Measurements from ENCODE around the gene NEDD4L.
A peak's percentile ranks its signal among the peaks of the same experiment; 100 is the strongest.
"Not testable (repeated sequence)": the region's sequence is repeated elsewhere in the genome, so short reads cannot be mapped to it uniquely, and the experiment has no call there.

NEDD4L gene

DNA sequence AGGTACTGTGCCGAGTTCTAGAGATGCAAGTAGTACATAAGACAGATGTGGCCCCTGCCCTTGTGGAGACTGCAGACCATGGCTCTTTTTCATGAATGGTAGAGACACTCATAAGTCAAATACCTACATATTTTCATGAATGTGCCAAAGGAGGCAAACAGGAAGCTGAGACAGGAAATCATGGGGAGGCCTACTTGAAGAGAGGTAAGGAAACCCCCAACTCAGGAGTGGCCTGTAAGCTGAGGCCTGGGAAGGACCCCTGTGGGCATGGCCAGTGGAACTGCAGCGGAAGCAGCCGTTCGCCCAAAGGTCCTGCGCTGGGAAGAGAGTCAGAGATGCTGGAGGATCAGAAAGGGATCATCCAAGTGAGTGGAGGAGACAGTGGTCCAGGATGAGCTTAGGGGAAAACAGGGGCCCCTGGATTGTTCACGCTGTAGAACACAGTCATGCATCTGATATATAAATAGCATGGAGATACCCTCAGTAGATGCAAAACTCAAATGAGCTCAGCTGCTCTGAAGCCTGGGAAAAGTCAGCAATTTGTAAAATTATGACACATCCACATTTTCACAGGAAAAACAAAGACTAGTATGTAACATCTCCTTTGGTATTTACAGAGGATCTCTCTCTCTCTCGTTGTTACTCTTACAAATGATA lies 228.9 kb downstream of the NEDD4L start:
- DNase-seq = no peak

DNA sequence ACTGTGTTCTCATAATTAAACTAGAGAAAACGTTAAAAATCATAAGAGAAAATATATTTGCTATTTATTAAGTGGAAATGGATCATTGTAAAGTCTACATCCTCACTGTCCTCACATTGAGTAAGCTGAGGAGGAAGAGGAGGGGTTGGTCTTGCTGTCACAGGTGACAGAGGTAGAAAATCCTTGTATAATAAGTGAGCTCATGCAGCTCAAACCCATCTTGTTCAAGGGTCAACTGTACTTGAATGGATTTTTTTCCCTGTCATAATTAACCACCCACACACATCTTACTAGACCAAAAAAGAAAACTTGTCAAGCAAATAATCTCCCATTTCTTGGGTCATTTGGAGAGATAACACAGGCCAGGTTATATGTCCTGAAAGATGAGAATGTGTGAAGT lies 231.2 kb downstream of the NEDD4L start:
- no peak for DNase-seq

DNA sequence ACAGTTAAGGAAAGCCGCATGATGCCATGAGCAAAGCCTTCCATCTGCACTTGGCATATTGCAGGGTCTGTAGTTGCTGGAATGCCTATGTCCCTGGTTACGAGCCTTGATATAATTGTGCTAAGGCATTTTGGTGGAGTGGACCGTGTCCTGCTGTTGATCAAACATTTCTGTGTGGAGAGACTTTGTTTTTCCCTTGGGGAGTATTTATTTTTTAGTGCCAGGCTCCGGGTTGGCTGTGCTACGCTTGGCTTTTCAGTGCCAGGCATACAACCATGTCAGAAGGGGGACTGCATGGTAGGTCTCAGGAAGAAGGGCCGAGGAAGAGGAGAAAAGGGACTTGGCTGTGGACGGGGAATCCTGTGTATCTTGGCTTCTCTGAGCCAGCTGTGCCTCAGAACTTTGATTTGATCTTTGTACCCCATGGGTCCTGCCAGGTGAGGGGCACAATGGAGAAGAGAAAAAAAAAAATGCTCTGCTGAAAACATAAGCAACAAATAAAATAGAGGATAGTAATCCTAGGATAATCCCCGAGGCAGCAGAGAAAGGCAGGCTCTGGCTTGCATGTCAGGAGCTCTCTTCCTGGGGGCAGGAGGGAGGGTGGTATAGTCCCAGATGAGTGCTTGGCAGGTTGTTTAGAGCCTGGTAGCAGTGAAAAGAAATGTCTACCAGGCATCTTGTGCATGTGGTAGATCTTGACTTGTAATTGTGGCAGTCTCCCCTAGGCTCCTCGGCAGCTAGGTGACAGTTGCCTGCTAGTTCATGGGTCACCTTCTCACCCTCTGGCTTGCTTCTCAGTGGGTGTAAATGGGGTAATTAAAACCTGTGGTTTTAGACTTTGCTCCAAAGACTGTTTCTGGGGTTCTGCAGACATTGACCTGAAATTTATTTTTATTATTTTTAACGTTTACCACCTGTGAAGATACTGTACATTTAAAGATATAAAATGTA lies 233.0 kb downstream of the NEDD4L start:
- no peak for DNase-seq

DNA sequence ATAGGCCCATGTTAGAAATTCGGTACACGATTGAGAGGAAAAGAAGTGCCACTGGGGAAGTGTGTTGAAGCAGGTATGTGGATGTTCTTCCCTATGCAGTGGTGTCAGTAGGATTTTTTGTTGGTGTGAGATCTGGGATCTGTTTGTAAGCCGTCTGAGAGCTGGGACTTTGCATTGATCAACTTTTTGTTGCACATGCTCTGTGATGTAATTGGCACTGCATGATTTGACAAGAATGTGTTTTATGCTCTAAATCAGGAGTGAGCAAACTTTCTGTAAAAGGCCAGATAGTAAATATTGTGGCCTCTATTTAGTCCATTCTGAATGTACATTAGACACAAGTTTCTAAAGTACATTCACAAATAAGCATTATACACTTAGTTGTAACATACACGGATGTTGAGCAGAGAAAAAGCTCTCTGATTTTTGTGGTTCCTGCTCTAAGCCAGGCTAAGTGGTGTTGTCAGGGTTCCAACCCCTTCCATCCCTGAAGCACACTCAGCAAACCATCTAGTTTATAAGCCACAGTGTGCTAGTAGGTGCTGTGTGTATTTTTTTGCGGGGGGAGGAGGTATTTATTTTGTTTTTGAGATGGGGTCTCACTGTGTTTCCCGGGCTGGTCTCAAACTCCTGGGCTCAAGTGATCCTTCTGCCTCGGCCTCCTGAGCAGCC lies 235.6 kb downstream of the NEDD4L start:
- DNase-seq = no peak

DNA sequence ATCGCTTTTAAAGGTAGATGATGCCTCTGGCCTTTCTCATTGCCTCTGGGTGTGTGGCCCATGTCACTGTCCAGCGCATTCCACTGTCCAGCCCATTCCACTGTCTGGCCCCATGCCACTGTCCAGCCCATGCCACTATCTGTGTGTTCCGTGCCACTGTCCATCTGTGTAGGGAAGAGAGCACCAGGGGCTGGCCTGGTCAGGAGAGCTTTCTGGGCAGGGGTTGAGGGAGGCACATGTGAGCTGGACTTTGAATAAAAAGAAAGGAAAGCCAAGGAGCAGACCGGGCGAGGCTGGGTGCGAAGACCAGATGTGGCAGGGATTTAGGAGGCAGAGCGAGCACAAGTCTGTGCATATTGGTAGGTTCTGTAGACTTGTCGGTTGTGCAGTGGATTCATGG lies 236.2 kb downstream of the NEDD4L start:
- DNase-seq = no peak

DNA sequence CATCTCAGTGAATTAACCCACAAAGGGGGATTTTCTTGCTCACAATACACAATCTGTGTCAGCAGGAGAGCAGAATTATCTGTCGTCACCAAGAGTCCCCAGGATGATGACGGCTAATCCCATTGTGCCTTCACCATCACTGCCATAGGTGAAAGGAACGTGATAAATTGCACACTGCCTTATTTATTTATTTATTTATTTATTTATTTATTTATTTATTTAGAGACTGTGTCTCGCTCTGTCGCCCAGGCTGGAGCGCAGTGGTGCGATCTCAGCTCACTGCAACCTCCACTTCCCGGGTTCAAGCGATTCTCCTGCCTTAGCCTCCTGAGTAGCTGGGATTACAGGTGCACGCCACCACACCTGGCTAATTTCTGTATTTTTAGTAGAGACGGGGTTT lies 238.8 kb downstream of the NEDD4L start:
- DNase-seq = not testable (repeated sequence)

DNA sequence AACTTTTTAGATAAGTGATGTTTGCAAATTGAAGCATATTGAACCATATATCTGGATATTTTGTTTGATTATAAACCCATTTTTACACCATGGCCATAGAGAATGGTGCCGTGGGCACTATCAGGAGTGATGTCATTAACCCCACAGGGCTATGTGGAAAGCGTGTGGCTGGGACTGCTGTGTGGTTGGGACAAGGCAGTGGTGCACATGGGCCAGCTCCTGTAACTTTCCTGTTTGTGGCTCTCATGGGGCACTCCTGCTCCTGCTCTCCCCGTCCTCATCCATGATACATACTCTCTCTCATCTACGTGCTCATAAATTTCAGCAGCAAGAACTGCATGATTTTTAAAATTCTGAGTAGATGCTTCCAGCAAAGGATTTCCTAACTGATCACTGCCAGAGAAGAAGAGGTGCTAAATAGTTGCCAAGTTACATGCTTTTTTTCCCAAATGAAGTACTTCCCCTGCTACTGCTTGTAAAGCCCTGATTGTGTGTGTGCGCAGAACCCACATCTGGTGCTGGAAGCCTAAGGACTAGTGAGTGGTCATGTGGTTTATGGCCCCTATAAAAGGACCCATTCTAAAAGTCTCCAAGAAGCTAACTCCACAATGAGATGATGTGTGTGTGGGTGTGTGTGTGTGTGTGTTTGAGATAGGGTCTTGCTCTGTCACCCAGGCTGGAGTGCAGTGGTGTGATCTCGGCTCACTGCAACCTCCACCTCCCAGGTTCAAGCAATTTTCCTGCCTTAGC lies 240.8 kb downstream of the NEDD4L start:
- no peak for DNase-seq

DNA sequence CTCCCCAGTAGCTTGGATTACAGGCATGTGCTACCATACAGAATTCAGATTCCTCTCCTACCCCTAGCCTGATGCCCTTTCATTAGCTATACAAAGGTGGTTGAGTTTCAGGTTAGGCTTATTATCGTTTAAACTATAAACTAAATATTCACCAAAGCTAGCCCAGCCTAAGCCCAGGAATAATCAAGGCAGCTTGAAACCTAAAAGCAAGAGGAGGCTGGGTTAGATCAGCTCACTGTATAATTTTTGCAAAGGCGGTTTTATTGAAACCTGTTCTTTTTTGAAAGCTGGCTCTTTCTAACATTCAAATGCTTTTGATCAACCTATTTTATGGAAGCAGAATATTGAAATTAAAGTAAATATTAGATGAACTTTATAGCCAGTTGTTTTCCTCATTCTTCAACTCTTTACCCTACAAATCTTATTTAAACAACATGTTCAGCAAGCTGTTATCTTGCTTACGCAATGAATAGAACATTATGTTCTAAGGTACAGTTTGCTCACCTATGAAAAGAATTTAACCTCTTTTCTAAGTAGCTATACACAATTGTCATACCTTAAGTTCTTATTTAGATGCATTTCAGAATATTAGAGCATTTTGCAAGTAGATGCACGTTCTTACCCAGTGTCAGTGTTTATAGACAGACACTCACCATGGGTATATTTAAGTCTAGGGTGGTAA lies 241.6 kb downstream of the NEDD4L start:
- no peak for DNase-seq

DNA sequence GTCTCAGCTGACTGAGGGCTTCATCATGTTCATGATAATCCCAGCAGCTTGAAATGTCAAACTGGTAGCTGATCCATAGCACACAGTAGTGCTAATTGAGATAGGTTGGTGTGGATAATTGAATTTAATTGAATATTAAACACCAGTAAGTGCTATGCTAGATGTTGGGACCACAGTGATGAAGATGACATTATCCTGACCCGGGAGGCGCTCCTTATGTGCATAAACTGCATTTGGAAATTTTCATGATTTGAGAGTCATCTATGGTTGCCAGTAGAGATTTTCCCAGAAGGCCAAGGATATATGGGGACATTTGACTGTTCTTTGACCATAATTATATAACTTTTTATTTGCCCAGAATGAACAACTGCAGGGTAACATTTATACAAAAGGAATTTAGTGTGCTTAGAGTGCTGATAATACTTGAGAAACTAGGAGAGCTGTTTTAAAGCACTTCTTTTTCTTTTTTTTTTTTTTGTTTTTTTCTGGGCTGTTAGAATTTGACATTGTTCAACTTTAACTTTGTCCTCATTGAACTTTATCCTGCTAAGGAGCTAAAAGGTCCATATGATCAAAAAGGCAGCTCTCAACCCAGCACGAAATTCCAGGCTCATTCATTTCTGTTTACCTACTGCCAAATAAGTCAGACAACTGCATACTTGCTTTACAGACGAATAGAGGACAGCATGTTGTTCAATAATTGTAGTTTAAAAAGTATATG lies 242.8 kb downstream of the NEDD4L start:
- no peak for DNase-seq

DNA sequence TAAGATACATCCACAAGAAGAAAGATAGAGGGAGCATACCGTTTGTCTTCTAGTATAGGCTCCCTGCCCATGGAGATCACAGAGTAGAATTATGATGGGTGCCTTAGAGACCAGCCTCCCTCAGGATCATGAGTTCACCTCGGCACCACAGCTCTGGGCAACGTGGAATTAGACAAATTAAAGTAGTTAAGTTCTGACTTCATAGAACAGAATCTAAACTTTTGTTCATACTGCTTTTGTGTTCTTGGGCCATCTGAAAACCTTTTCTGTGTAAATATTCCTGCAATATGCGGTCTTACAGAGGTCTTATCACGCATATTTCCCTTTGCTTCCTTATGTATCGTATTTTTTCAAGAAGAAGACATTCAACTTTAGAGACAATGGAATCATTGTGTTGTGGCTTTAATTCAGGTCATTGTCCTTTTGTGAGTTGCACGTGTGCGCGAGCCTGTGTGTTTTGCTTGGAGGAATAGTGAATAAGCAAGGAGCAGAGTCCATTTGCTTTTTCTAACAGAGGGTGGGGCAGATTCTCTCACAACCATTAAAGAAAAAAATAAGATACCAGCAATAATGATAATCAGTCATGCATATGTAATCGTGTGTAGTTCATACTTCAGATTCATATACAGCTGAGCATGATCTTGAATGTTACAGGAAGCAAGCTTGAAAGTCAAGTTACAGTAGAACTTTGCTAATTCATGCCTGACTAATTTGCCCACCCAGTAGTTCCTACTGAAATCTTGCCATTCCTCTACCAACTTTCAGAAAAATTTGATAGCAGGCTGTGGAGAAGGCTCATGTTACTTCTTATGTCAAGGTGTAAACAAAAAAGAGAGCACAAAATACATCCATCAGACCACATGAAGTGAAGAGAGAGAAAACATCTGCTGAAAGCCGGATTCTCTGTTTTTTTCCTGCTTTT lies 243.6 kb downstream of the NEDD4L start:
- DNase-seq = no peak

DNA sequence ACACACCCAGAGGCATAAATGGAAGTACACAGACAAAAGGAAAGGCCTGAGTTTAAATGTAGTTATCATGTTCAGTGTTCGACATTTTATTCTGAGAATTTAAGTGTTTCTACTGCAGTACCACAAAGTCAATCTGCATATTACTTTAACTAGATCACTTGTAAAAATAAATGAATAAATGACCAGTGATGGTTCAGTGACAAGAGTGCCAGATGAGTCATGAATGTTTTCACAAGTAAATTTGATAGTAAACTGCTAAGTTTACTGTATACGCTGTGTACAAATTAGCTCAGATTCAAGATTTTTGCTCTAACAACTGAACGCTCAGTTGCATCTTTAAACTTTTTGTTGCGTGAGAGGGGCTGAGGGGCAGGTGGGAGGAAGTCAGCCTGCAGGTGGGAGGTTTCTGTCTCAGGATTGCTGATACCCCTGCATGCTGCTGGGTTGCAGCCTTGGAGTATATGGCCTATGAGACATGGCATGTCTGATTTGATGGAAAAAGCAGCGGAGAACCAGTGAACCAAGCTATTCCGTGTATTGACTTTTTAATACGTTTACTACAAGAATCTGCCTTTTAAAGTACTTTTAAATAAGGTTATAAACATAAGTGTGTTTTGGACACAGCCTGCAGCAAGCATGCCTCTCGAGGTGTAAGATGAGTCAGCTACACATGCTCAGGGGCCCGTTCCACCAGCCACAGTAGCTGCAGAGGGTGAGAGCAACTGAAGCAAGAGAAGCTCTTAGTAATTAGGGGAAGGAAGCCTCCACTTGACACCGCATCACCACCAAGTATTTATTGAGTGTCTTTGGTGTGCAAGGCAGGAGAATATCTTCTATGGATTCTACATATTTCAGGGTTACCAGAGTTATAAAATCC lies 245.1 kb downstream of the NEDD4L start:
- DNase-seq = peak; percentile 6

DNA sequence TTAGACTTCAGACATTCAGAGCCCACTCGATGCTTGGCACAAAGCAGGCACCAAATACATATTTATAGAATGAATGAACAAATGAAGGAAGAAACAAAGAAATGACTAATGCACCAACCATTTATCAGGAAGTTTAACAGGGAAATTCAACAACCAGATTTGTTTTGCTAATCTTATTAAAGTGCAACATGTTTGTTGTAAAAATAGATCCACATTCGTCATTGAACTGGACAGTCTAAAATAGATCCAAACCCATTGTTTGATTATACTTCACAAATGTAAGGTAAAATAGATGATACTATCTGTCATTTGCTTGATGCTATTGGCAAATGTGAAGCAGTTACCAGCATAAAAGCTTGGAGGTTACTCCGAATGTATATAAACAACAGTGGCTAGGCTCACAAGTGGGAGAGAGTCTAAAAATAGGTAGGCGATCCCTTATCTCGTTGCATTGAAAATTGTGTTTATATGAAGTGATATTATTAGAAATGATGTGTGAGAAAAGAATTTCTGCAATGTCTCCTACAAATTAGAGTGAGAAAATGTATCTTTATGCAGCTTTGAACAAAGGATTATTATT lies 246.2 kb downstream of the NEDD4L start:
- no peak for DNase-seq

DNA sequence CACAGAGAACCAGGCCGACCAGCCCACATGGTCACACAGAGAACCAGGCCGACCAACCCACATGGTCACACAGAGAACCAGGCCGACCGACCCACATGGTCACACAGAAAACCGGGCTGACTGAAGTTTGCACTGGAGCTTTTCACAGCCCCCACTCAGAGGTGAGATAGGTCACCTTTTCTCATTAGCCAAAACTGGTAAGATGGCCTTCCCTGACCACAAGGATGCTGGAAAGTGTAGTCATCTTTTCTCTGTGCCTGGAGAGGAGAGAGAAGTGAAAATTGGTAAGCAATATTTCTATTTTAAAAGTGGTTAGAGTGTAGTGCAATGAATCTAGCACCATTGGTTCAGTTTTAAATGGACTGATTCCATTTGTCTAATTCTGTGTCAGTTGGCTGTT lies 247.1 kb downstream of the NEDD4L start:
- no peak for DNase-seq

DNA sequence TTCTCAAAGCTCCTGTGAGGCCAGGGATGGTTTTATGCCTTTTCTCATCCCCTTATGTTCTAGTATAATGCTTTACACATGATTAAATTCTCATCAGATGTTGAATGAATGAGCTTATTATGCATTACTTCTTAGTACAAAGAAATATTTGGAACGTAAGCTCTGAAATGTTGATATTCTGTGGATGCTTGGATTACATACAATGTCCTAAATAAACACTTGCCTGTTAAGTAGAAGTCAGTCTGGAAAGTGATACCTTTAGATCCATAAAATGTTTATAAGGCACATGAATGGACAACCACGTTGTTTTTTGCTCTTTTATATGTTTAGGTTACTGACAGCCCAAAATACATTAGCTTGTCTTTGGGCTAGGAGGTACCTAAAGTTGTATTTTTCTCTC lies 248.6 kb downstream of the NEDD4L start:
- no peak for DNase-seq

DNA sequence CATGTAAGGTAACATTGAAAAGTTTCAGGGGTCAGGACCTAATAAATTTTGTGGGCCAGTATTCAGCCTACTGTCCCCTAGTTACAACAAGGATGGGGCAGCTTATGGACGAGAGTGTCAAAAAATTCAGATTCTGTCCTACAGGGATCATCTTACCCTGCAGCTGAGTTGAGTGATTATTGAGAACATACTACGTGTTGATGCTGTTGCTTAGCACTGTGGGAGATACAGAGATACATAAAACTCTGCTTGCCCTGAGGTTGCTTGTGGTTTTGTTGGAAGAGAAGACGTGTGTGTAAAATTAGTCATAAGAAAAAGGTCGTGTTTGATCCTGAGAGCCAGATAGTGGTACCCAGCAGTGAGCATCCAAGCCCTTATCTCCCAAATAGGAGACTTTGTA lies 253.2 kb downstream of the NEDD4L start:
- DNase-seq = no peak

DNA sequence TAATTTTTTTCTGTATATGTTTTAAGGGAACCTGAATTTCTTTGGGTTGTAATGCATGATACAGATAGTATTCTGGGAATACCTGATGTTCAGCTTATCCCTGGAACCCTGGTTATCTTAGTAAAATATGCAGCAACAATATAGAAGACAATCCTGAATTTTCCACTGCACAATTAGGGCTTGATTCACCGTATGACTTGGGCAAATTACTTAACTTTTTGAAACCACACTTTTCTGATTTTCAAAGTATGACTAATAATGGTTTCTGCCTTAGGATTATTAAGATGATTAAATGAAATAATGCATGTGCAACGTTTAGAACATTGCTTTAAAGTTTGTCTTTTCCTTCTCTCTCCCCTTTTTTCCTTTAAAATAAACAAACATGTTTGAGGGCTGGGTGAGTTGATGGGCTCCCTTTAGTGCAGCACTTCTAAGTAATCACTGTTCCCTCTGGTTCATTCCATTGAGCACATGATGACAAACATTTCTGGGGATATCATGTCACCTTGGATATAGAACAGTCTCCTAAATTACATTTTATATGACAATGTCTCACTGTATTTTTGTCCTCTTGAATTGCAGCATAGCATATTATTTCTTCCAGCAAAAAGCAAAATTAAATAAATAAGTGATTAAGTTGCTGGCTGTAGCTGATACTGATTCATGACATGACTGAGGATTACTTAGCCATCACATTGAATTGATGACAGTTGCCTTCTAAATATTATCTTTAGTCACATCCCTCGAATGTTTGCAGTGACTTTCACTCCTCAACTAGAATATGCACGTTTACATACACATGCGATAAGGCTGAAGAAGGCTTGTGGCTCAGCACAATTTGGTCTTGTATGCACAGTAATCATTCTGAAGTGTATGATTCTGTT lies 254.5 kb downstream of the NEDD4L start:
- DNase-seq = no peak

DNA sequence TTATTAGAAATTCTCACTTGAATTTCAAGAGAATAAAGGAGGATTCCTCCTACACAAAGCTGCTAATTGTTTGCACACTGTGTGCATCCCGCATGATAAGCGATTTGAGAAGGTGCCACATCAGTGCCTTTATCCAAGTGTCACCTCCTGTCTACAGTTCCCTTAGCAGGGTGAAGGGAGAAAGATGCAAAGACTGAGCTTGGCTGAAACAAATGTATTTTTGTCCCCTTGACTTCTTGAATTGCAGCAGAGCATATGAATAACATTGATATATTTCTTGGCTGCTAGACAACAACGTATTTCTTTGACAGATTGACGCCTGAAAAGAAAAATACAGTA lies 255.1 kb downstream of the NEDD4L start:
- no peak for DNase-seq

DNA sequence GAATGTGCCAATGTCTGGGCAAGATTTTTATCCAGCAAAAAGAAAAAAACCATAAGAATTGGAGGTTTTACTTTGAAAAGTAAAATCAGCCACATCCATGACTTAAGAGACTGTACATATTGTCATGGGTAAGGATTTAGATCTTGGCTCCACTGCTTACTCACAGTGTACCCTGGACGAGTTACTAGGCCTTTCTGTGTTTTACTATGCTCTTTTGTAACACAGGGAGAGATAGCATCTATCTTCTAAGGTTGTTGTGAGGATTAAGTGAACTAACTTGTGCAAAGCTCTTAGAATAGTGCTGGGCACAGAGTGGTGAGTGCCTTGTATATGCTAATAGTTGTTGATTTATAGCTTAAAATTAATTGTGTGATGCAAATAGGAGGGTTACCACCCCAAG lies 255.9 kb downstream of the NEDD4L start:
- DNase-seq = no peak
